GM19452 (cell line): ENCODE measurements around the gene CDKN1A.
"Not testable (repeated sequence)": the region's sequence is repeated elsewhere in the genome, so short reads cannot be mapped to it uniquely, and the experiment has no call there.

Experiments used
- ATAC-seq: cut with Tn5 transposase; IDR thresholded peaks from one replicate; pipeline ENCODE4 v1.9.1; 2021; ENCODE audit not compliant: unreplicated experiment

CDKN1A gene

GRCh38 chr6:36718560-36718959, 40.0 kb downstream of the CDKN1A start:
- no peak for ATAC-seq

- no peak for ATAC-seq
These were observed 40.6 kb downstream of the CDKN1A start for GRCh38 chr6:36719126-36719525.

DNA sequence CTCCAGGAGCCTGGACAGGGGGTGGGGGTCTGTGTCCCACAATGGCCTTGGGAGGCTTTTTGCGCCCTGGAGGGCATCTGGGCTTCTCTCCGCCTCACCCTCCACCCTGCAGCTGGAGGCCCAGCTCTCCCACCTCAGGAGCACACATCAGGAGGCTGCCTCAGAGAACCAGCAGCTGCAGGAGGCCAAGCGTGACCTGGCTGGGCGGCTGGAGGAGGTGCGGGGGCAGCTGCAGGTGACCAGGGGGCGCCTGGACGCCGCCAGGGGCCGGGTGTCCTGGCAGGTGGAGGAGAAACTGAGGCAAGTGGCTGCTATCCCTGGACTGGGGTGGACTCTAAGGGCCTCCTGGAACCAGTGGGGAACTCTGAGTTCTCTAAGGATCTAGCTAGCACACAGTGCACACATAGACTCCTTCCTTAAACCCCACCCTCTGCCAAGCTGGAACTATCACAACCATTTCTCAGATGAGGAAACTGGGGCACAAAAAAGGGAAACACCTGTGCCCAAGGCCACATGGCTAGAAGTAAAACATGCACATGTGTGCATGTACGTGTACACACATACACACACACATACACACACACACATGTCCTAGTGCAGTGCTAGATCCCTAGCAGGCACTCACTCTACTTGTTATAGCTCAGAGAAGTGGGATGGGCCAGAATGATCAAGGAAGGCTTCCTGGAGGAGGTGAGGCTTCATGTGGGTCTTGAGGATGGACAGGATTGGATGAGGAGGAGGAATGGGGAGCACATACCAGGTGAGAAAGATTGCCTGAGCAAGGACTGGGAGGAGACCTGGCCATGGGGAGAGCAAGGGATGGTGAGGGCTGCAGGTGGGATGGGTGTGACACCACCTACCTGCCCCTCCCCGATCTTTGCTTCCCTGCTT, 42.0 kb downstream of the CDKN1A start:
- ATAC-seq, result no peak

GRCh38 chr6:36721369-36722140, 43.0 kb downstream of the CDKN1A start:
- ATAC-seq, result no peak

- no peak for ATAC-seq
These were observed 43.9 kb downstream of the CDKN1A start for GRCh38 chr6:36722365-36722764.

DNA sequence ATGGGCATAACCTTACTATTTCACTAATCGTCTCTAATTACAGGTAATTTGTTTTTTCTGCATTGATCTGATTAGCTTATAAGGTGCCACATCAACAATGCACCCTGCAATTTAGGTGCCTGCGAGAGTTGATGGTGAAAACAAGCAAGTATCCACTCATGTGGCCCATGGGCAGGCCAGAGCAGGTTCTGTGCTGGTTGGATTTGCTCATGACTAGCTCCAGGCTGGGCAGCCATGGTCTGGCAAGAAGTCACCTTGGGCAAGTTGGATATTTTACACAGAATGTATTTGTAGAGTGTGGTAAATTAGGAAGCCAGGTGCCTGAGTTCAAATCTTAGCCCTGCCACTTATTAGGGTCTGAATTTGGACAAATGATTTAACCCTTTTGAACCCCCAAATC, 44.4 kb downstream of the CDKN1A start:
- no peak for ATAC-seq

DNA sequence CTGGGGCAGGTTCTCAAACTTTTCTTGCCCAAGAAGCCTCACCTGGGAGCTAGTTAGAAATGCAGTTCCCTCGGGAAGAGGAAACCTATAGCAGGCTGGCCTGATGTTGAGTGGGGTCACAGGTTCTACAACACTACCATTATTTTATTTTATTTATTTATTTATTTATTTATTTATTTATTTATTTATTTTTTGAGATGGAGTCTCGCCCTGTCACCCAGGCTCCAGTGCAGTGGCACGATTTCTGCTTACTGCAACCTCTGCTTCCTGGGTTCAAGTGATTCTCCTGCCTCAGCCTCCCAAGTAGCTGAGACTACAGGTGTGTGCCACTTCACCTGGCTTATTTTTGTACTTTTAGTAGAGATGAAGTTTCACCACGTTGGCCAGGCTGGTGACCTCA, 45.5 kb downstream of the CDKN1A start:
- ATAC-seq, result not testable (repeated sequence)

DNA sequence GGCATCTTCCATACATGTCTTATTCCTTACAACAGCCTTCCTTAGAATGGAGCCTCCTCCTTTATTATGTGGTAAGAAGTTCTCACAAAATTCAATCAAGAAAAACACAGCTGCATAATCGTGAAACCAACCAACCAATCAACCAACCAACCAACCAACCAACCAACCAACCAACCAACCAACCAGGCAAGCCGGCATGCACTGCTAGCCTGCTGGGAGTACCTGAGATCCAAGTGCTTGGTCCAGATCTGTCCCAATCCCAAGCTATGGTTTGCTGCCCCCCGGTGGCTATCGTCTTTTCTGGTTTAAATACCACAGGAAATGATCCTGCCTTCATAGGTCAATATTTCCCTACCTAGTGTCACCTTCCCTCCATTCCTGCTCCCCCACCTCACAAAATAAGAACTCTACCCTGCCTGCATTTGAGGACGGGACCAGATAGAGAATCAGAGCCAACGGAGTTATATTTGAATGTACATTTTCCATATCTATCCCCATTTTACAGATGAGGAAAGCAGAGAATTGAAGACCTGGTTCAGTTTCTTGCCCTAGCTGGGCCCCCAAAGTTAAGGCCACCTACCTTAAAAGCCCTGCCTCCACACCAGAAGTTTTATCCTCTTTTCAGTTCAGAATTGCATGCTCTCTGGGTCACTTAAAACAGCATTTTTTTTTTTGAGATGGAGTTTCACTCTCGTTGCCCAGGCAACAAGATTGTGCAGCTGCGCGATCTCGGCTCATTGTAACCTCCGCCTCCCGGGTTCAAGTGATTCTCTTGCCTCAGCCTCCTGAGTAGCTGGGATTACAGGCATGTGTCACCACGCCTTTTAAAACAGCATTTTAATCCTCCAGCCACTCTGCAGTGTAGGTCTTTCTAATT, 46.2 kb downstream of the CDKN1A start:
- ATAC-seq, result no peak

DNA sequence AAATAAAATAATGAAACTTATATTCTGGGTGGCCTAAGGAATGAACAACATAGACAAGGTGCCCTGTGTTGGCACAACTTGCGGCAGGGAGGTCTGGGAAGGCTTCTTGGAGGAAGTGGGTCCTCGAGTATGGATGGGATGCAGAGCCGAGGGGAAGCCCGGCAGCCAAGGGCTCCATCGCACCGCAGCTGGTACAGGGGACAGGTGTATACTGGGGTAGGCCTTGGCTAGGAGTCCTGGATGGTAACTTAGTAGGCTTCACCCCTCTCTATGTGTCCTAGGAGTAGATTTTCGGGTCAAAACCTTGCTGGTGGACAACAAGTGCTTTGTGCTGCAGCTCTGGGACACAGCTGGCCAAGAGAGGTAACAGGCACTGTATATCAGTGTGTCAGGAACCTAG, 47.1 kb downstream of the CDKN1A start:
- no peak for ATAC-seq

DNA sequence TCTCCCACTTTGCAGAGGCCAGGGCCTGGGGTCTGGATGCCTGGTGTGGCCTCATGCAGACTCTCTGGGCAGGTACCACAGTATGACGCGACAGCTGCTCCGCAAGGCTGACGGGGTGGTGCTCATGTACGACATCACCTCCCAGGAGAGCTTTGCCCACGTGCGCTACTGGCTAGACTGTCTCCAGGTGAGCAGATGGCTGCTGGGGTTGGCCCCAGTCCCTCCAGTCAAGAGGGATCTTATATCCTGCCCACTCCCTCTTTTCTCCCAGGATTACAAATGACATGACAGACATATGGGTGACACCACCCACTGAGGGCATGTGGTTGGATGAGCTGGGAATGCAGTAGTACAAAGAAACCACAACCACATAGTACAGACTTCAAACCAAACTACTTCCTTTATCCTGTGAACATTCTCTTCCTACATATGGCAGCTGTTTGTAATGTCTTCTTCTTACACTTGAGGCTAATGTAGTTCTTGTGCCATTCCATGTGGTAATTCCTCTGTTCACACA, 49.0 kb downstream of the CDKN1A start:
- no peak for ATAC-seq

DNA sequence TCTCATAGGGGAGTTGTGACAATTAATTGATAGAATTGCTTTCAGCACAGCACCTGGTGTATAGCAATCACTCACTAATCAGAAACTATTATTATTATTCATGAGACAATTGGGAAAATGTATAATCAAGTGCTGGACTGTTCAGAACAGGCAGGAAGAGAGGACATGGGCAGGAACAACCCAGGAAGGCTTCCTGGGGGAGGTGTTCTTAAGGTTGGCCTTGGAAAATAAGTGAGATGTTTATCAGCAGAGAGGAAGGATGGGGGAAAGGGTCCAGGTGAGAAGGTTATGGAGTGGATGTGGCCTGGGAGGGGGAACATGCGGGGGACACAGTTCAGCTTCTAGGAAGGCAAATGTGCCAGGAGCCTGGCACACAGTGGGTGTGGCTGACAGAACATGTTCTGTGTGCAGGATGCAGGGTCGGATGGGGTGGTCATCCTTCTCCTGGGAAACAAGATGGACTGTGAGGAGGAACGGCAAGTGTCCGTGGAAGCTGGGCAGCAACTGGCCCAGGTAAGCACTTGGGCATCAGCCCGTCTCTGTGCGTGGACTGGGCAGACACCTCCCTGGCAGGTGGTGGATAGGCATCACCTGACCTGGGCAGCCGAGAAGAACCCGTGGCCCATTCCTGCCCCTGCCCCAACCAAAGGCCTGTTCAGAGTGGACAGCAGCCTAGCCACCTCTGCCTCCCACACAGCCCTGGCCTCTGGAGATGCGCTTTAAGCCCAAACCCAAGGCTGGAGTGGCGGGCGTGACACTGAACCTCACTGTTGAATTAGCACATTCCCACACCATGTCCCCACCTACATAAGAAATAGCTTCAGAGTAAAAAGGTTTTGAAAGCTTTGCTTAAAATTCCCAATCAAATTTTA, 50.0 kb downstream of the CDKN1A start:
- ATAC-seq, result no peak

GRCh38 chr6:36729161-36729524, 50.6 kb downstream of the CDKN1A start:
- no peak for ATAC-seq

- no peak for ATAC-seq
These were observed 52.2 kb downstream of the CDKN1A start for GRCh38 chr6:36730424-36731380.

GRCh38 chr6:36731622-36732310, 53.3 kb downstream of the CDKN1A start:
- ATAC-seq, result no peak

- no peak for ATAC-seq
These were observed 54.8 kb downstream of the CDKN1A start for GRCh38 chr6:36733300-36733699.

DNA sequence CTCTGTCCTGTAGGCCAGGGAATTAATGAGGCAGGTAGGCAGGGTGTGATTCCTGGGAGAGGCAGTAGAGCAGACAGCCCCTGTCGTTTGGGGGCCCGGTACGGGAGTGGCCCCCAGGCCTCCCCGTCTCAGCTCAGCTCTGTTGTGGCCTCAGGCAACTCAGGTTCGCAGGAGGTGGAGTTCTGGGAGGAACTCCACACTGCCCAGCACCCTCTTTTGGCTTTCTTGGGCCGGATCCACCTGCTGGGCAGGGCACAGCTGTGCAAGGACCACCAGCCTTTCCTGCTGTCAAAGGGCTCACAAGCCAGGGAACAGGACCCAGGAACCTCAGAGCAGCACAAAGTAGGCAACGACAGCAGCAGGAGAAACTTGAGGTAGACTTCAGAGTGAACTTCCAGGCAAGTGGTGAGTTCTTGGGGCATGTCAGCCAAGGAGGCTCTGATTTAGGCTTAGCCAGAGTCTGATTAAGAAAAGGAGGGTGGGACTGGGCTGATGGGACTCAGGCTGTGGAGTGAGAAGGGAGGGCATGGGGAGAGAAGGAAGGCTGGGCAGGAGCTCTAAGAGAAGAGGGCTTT, 56.1 kb downstream of the CDKN1A start:
- no peak for ATAC-seq

DNA sequence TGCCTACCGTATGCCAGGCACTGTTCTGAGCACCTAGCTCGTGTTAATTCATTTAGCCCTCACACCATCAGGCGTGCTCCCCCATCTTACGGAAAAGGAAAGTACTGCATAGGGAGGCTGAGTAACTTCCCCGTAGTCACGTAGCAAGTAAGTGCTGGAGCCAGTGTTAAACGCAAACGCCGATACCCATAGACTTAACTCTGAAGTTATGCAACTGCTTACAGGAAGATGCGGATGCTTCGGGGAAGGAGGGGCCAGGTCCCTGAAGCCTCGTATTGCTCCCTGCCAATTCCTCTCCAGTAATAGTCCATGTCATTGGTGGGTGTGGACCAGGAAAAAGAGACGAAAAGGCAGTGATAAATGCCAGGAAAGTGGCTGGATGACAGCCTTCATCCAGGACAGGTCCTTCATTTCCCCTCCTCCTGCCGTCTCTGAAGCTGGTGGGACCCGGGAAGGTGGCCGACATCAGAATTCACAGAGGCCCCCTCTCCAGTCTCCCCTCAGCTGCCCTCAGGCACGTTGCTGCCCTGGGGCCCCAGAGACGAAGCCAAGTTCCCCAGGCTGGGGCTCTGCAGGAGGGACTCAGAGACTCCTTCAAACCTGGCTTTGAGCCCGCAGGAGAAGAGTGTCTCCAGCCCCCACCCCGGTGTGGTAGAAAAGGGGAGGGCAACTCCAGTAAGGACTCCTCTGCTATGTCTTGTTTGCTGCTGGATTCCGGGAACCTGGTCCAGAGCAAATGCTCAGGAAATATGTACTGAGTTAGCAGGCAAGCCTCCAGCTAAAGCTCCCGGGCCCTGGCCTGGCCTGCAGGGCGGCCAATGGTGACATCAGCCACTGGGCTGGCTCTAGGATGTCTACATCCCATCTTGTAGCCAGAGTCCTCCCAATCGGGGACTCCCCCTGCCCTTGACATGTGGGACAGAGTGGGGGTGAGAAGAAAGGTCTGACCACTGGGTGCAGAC, 56.9 kb downstream of the CDKN1A start:
- no peak for ATAC-seq
